Stimulated activated CD4-positive, alpha-beta T cell treated with anti-CD3 and anti-CD28 coated beads, Interleukin-4, amount 100 ng/mL, for 1 hour (primary cell): ENCODE data around the gene PTGDS.

ENCODE experiments used
- DNase-seq: peaks from one replicate; pipeline ENCODE4 v3.0.0-alpha.2; 2020

Gene PTGDS

GRCh38 chr9:136958898-136959850, 18.1 kb upstream of the PTGDS start:
- DNase-seq = no peak

DNA sequence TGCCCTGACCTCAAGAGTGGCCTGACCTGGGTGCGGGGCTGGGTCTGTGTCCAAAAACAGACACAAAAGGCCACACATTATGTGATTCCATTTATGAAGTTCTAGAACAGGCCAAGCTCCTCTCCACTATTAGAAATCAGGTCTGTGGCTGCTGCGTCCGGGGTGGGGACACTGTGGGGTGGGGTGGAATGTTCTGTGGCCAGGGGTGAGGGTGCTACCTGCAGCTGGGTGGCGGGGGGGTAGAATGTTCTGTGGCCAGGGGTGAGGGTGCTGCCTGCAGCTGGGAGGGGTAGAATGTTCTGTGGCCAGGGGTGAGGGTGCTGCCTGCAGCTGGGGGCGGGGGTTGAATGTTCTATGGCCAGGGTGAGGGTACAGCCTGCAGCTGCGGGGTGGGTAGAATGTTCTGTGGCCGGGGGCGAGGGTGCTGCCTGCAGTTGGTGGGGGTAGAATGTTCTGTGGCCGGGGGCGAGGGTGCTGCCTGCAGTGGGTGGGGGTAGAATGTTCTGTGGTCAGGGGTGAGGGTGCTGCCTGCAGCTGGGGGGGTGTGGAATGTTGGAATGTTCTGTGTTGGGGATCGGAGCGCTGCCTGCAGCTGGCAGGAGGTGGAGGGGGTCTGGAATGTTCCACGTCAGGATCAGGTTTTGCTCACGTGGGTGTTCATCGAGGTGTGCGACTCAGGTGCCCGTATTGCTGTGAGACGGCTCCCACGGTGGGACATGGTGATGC, 16.9 kb upstream of the PTGDS start:
- DNase-seq = no peak

DNA sequence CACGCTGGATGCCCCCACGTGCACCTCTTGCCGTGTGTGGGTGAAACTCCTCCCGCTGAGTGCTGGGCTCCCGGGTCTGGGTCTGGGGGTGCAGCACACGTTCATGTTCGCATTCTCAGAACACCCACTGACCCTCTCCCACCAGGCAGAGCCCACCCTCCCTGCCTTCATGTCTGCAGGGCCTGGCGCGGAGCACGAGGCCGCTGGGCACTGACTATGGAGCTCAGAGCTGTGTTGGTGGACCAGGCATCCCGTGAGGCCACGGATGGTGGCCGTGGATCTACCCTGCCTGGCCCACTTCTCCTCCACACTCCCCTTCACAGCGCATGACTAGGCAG, 16.4 kb upstream of the PTGDS start:
- no peak for DNase-seq

- no peak for DNase-seq
Measured at GRCh38 chr9:136961279-136962065, 15.8 kb upstream of the PTGDS start.

GRCh38 chr9:136962163-136962562, 15.1 kb upstream of the PTGDS start:
- no peak for DNase-seq

- DNase-seq = no peak
Measured at GRCh38 chr9:136962701-136963248, 14.5 kb upstream of the PTGDS start.

DNA sequence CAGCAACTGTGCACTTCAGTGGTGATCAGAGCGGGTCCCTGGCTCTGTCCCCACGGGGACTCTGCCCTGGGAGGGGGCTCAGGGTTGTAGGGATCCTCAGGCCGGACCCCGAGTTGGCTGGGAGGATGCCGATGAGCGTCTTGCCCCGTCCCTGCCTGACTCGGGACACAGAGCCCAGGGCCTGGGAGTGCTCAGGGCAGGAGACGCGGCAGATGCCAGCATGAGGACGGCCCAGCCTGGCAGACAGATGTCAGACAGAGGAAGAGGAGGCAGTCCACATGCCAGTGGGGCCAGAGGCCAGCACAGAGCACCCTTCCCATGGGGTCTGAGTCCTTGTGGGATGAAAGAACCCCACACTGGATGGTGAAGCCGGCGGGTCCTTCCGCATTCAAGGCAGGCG, 14.0 kb upstream of the PTGDS start:
- DNase-seq = no peak

DNA sequence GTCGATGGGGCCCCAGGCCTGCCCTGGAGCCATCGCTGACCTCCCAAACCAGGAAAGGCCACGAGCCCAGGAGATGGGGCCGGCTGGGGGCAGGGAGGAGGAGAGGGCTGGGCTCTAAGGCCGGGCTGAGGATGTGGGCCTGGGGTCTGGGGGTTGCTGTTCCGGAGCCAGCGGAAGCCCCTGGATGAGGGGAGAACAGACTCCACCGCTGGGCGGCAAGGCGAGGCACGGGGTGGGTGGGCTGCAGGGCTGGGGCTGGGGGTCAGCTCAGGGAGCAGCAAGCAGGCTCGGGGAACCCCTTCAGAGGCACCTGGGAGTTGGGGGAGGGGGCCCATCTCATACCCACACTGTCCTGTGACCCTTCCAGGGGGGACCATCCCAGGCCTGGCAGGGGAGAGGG, 13.6 kb upstream of the PTGDS start:
- no peak for DNase-seq

DNA sequence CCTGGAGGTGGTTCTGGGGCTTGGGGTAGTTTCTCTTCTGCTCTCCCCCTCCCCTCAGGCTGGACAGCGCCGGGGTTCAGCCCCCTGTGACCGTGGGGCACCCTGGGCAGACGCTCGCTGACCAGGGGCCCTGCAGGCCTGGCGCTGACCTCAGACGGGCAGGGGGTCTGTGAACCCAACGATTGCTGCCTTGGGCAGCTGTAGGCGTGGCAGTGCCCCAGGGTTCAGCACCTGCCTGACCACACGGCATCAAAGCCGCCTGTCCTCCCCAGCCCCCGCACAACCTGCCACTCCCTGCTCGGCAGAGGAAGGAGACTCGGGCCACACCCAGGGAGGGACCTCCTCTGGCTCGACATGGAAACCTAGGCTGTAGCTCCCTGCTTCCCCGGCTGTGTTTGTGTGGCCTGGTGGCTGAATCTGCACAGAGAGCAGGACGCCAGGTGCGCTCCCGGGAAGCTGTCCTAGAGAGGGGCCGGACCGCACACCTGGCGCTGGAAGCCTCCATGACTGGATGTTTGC, 13.1 kb upstream of the PTGDS start:
- DNase-seq = no peak

DNA sequence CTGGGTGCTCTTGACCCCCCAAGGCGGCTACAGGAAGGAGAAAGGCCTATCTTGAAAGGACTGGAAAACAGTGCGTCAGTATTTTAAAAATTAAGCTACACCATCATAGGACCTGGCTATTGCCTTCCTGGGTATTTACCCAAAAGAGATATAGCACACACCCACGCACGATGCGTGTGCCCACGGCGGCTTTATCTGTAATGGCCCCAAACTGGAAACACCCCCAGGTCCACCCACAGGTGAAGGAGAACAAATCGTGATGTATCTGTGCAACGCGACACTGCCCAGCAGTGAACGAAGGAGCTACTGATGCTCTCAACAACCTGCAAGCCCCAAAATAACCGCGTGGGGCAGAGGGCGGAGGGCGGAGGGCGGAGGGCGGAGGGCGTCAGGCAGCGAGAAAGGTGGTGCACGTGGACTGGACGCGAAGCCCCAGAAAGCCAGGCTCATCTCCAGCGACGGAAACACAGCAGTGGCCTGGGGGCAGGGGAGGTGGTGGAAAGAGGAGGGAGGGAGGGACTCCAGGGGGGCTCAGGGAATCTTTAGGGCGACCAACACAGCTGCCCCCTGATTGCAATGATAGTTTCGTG, 12.4 kb upstream of the PTGDS start:
- DNase-seq = no peak

GRCh38 chr9:136965771-136966484, 11.4 kb upstream of the PTGDS start:
- DNase-seq = no peak

- no peak for DNase-seq
Measured at GRCh38 chr9:136968333-136969127, 8.8 kb upstream of the PTGDS start.

DNA sequence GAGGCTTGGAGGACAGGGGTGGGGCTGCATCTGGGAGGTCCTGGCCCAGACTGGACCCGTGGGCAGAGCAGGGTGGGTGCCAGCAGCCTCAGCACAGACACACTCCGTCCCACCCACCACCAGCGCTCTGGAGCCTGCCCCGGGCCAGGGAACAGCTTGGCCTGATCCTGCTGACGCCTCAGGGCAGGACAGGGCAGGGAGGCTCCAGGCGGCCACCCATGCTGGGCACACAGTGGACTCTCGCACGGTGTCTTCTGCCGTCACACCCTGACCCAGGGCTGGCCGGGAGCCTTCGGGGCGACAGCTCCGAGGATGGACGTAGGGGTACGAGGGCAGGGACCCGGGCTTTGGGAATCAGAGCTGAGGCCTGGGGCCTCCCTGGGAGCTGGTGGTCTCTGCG, 8.2 kb upstream of the PTGDS start:
- DNase-seq = no peak

- DNase-seq = no peak
Measured at GRCh38 chr9:136969774-136970173, 7.5 kb upstream of the PTGDS start.

DNA sequence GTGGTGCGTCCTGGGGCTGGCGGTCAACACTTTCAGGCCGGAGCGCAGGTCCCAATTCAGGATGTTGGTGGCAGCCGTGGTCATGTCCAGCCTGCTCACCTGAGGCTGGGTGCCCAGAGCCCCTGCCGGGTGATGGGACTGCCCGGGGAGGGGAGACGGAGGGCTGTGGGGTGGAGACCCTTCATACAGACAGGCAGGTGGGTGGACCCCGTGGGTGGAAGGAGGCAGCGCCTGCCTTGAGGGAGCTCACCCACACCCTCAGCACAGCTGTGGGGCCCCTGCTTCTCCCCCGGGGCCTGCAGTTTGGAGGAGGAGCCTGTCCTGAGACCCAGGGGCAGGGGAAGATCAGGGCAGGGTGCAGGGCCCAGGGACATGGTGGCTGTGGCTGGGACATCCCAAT, 6.9 kb upstream of the PTGDS start:
- DNase-seq = no peak

GRCh38 chr9:136971746-136972145, 5.6 kb upstream of the PTGDS start:
- DNase-seq = no peak

DNA sequence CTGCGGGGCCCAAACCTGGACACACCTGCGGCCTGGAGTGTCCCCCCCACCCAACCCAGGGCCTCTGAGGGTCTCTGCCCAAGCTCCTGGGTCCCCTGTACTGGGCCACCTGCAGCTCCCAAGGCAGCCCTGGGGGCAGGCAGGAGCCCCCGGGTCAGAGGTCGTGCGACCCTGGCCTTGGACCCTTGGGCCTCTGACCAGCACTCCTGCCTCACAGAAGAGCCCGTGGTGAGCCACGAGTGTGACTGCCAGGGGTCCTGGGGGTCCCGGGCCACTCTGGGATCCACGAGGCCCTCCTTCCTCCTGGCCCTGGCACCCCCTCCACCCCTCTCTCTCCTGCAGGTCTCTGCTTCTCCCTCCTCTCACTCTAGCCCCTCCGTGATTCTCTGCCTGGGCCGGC, 5.0 kb upstream of the PTGDS start:
- no peak for DNase-seq

DNA sequence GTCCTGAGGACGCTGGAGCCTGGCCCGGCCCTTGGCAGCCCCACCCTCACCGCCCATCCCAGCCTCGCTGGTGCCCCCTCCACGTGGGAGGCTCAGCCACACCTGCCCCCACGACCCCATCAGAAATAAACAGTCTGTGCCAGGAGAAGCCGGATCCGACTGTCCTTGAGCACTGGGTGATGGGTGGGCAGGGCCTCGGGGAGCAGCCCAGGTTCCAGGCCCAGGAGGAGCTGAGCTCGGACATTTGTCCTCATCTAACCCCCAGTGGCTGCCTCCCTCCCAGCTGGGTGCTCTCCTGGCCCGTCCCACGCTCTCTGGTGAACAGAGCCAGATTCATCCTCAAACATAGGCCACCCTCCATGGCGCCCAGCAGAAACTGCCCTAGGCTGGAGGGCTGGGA, 4.6 kb upstream of the PTGDS start:
- no peak for DNase-seq

DNA sequence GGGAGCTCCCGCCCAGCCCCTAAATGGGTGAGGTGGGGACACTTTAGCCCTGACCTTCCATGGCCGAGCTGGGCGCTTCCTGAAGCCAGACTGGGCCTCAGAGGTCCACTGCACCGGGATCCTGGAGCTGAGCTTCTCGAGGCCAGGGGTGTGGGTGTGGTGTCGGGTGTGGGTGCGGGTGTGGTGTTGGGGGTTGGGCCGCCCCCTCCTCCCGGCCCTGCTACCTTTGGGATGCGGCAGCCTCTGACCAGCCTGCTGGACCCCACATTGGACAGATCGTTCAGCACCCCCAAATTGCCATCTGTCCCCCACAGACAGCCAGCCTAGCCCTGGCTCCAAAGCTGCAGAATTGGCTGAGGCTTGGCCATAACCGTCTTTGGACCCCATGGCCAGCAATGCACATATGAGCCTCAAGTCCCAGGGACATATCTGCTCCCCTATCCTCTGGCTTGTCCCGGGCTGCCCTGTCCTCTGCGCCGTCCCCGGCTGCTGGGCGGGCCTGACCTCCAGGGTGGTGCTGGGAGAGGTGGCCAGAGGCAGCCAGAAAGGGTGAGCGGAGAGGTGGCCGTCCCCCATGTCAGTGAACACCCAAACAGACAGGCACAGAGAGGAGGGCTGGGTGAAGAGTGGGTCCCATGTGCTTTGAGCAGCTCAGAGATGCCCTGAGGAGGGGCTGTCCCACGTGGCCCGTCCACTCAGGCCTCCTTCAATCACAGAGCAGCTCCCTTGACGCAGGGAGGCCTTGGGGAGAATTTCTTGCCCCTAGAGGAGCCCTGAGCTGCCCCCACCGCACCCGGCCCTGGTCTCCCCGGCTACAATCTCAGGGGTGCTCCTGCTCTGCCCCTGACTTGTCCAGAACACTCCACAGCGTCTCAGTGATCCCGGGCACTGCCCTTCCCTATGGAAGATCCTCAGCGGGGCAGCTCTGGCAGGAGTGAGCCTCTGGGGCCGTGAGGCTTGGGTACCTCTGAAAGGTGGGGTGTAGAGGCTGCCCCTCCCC, 3.4 kb upstream of the PTGDS start:
- DNase-seq = no peak
